H9 (cell line): ENCODE measurements around the gene SH3BP5L. TPM values are rescaled to one million over a fixed set of nuclear protein-coding genes. Genes with fewer than 3 reads are reported as not detected.

Experiments used
- DNase-seq: peaks from one replicate; pipeline ENCODE4 v3.0.0-alpha.2; 2017
- H2AFZ ChIP-seq: one replicate; pipeline ENCODE4 v1.6.1; 2013; ENCODE audit warnings: mild to moderate bottlenecking, low read length, control low read depth, moderate library complexity
- H2AK5ac ChIP-seq: 2 replicates; pipeline ENCODE4 v1.6.1; 2013; ENCODE audit warnings: low read length, control low read depth, mixed read lengths; ENCODE audit not compliant: insufficient read length
- H2BK120ac ChIP-seq: one replicate; pipeline ENCODE4 v1.6.1; 2013; ENCODE audit warnings: low read depth, mild to moderate bottlenecking, low read length, control low read depth, inconsistent platforms; ENCODE audit not compliant: poor library complexity, severe bottlenecking
- H2BK12ac ChIP-seq: 2 replicates; pipeline ENCODE4 v1.6.1; 2013; ENCODE audit warnings: low read length, control low read depth, mixed read lengths, low read depth; ENCODE audit not compliant: insufficient read length
- H2BK15ac ChIP-seq: 2 replicates; pipeline ENCODE4 v1.6.1; 2013; ENCODE audit warnings: low read depth, low read length, control low read depth
- H2BK20ac ChIP-seq: one replicate; pipeline ENCODE4 v1.6.1; 2013; ENCODE audit warnings: low read depth, mild to moderate bottlenecking, low read length, control low read depth, inconsistent platforms; ENCODE audit not compliant: poor library complexity, severe bottlenecking
- H2BK5ac ChIP-seq: 2 replicates; pipeline ENCODE4 v1.6.1; 2013; ENCODE audit warnings: low read length, control low read depth, mixed read lengths; ENCODE audit not compliant: insufficient read length
- H3K14ac ChIP-seq: 2 replicates; pipeline ENCODE4 v1.6.1; 2013; ENCODE audit warnings: low read length, control low read depth; ENCODE audit not compliant: insufficient read depth
- H3K18ac ChIP-seq: 2 replicates; pipeline ENCODE4 v1.6.1; 2013; ENCODE audit warnings: low read depth, mild to moderate bottlenecking, mixed read lengths, low read length, control low read depth; ENCODE audit not compliant: insufficient read length
- H3K23ac ChIP-seq: 2 replicates; pipeline ENCODE4 v1.6.1; 2013; ENCODE audit warnings: low read length, control low read depth, mixed read lengths, low read depth; ENCODE audit not compliant: insufficient read length
- H3K23me2 ChIP-seq: 2 replicates; pipeline ENCODE4 v1.6.1; 2013; ENCODE audit warnings: low read depth, mild to moderate bottlenecking, mixed read lengths, low read length, control low read depth; ENCODE audit not compliant: insufficient read length, poor library complexity, severe bottlenecking
- H3K27ac ChIP-seq: 2 replicates; pipeline ENCODE4 v1.5.1; 2013; ENCODE audit warnings: low read length, control low read depth, mixed read lengths, low read depth; ENCODE audit not compliant: insufficient read length
- H3K27me3 ChIP-seq: 2 replicates; pipeline ENCODE4 v1.6.1; 2013; ENCODE audit warnings: low read length, control low read depth, inconsistent platforms; ENCODE audit not compliant: insufficient read depth
- H3K4ac ChIP-seq: 2 replicates; pipeline ENCODE4 v1.6.1; 2013; ENCODE audit warnings: low read depth, mild to moderate bottlenecking, control low read depth, inconsistent platforms, low read length, moderate library complexity
- H3K4me1 ChIP-seq: 2 replicates; pipeline ENCODE4 v1.6.1; 2013; ENCODE audit warnings: low read length, control low read depth, inconsistent platforms; ENCODE audit not compliant: insufficient read depth
- H3K4me2 ChIP-seq: 2 replicates; pipeline ENCODE4 v1.6.1; 2013; ENCODE audit warnings: low read length, control low read depth, mixed read lengths; ENCODE audit not compliant: insufficient read length, insufficient read depth
- H3K56ac ChIP-seq: 2 replicates; pipeline ENCODE4 v1.6.1; 2013; ENCODE audit warnings: low read depth, mild to moderate bottlenecking, mixed read lengths, low read length, control low read depth; ENCODE audit not compliant: insufficient read length
- H3K79me1 ChIP-seq: 2 replicates; pipeline ENCODE4 v1.6.1; 2013; ENCODE audit warnings: low read depth, mild to moderate bottlenecking, moderate library complexity, low read length, control low read depth, inconsistent platforms; ENCODE audit not compliant: insufficient read depth, poor library complexity, severe bottlenecking
- H3K79me2 ChIP-seq: 2 replicates; pipeline ENCODE4 v1.6.1; 2013; ENCODE audit warnings: low read length, control low read depth, inconsistent platforms; ENCODE audit not compliant: insufficient read depth
- H3K9ac ChIP-seq: 2 replicates; pipeline ENCODE4 v1.6.1; 2013; ENCODE audit warnings: low read length, control low read depth, mixed read lengths; ENCODE audit not compliant: insufficient read length; ENCODE audit errors: extremely low read depth
- H3K9me3 ChIP-seq: one replicate; pipeline ENCODE4 v1.6.1; 2013; ENCODE audit warnings: low read depth, low read length, inconsistent platforms; ENCODE audit not compliant: control insufficient read depth
- H3T11ph ChIP-seq: one replicate; pipeline ENCODE4 v1.6.1; 2013; ENCODE audit warnings: mild to moderate bottlenecking, low read length, control low read depth, inconsistent platforms
- H4K20me1 ChIP-seq: one replicate; pipeline ENCODE4 v1.6.1; 2013; ENCODE audit not compliant: control insufficient read depth, insufficient read length, insufficient read depth
- H4K5ac ChIP-seq: 2 replicates; pipeline ENCODE4 v1.6.1; 2013; ENCODE audit warnings: low read depth, mild to moderate bottlenecking, mixed read lengths, low read length, control low read depth; ENCODE audit not compliant: insufficient read length
- H4K8ac ChIP-seq: replicated peaks from 2 replicates; pipeline ENCODE4 v1.6.1; 2013; ENCODE audit warnings: low read length, control low read depth, mixed read lengths, low read depth; ENCODE audit not compliant: insufficient read length
- H4K91ac ChIP-seq: 2 replicates; pipeline ENCODE4 v1.6.1; 2013; ENCODE audit warnings: low read depth, mild to moderate bottlenecking, moderate library complexity, mixed read lengths, low read length, control low read depth; ENCODE audit not compliant: insufficient read length
- H3K27ac Mint-ChIP-seq, 3 experiments: 2 replicates in 2 of 3; 3 replicates in 1 of 3; pipeline ENCODE4 v1.8.0; 2020 to 2021; ENCODE audit warnings: mixed read lengths in 3 of 3, mild to moderate bottlenecking in 1 of 3, moderate library complexity in 1 of 3
- H3K27me3 Mint-ChIP-seq: 2 replicates; pipeline ENCODE4 v1.8.0; 2021; ENCODE audit warnings: low read depth, mild to moderate bottlenecking, moderate library complexity, mixed read lengths
- H3K36me3 Mint-ChIP-seq, 3 experiments: 2 replicates in 2 of 3; 3 replicates in 1 of 3; pipeline ENCODE4 v1.8.0; 2020 to 2021; ENCODE audit warnings: low read depth in 3 of 3, mixed read lengths in 3 of 3; ENCODE audit not compliant: insufficient read depth in 1 of 3
- H3K4me1 Mint-ChIP-seq, 2 experiments: 2 replicates each; pipeline ENCODE4 v1.8.0; 2020; ENCODE audit warnings: mixed read lengths in 2 of 2
- H3K4me3 Mint-ChIP-seq, 2 experiments: 2 replicates in 1 of 2; 3 replicates in 1 of 2; pipeline ENCODE4 v1.8.0; 2020 to 2021; ENCODE audit warnings: mild to moderate bottlenecking in 2 of 2, mixed read lengths in 2 of 2, moderate library complexity in 1 of 2
- H3K9me3 Mint-ChIP-seq, 2 experiments: 2 replicates in 1 of 2; 3 replicates in 1 of 2; pipeline ENCODE4 v1.8.0; 2020; ENCODE audit warnings: mild to moderate bottlenecking in 2 of 2, mixed read lengths in 2 of 2, moderate library complexity in 1 of 2
- CTCF ChIP-seq: fragments of 200-600 bp; sonication (generic); conservative IDR thresholded peaks from 3 replicates; pipeline ENCODE4 v1.8.0; 2021; ENCODE audit warnings: antibody characterized with exemption, mild to moderate bottlenecking
- WGBS: extraction: QIAGEN DNeasy Blood & Tissue Kit; methylation state at CpG from one replicate; pipeline ENCODE4 v1.1.7; 2013; ENCODE audit warnings: missing lambda C conversion rate, low lambda C conversion rate, mixed read lengths; ENCODE audit not compliant: insufficient read length; ENCODE audit errors: extremely low coverage; 5-methylcytosine and 5-hydroxymethylcytosine counted together
- total RNA-seq: library from RNA; stranded (reverse); gene quantifications from 2 replicates; pipeline ENCODE4 v1.2.1, GENCODE V29; 2021

Gene SH3BP5L
- total RNA-seq, 1 experiment from 2014 or later: 27.6 TPM

DNA sequence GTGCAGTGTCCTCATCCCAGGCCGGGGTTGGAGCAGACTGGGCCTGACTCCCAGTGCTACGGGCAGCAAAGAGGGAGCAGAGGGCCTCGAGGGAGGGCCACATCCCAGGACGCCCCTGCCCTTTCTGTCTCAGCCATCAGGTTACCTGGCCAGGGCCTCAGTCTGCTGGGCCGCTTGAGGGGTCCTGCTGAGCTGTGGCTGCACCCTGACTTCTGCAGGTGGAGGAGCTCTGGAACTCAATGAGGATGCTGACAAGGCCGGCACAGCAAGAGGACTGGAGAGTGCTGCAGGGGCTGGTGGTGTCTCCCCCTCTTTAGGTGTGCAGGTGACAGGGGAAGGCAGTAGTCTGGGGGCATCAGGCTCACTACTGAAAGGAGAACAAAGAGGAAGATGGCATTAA, 29.9 kb upstream of the SH3BP5L start:
- Histone ChIP-seq H2AFZ (no peak overlapping the region), H3K27ac (no peak overlapping the region), H3K4me1 (no peaks in the 10 kb centered on the region), H3K27me3 (no peaks in the 10 kb centered on the region), H2BK12ac (no peak overlapping the region), H3T11ph (no peak overlapping the region), H3K14ac (no peak overlapping the region), H4K5ac (no peak overlapping the region), H2BK20ac (no peak overlapping the region), H2AK5ac (no peak overlapping the region), H4K20me1 (no peaks in the 10 kb centered on the region), H2BK120ac (no peak overlapping the region), H3K79me2 (no peaks in the 10 kb centered on the region), H2BK5ac (no peak overlapping the region), H3K23me2 (peaks cover 15% of the 10 kb centered on the region), H3K9ac (no peak overlapping the region), H3K79me1 (no peaks in the 10 kb centered on the region), H4K91ac (no peak overlapping the region), H3K23ac (no peak overlapping the region), H3K18ac (no peak overlapping the region), H3K9me3 (no peaks in the 10 kb centered on the region), H3K56ac (no peak overlapping the region), H3K4ac (no peak overlapping the region), H4K8ac (no peak overlapping the region), H2BK15ac (no peak overlapping the region), H3K4me2 (no peak overlapping the region)
- H3K9me3 Mint-ChIP-seq: peaks cover 0 to 2% of the 10 kb centered on the region in 2 experiments; a peak in 2 of 5 replicates
- WGBS: no CpG with 5 or more reads among the region's 6 CpGs
- H3K36me3 Mint-ChIP-seq: peaks cover 0 to 30% (median 26%) of the 10 kb centered on the region in 3 experiments; a peak in 5 of 7 replicates
- no peak for TF ChIP-seq CTCF
- DNase-seq: no peak
- H3K4me3 Mint-ChIP-seq: no peak overlapping the region
- peaks cover 7% of the 10 kb centered on the region for H3K27me3 Mint-ChIP-seq
- peaks cover 10 to 14% of the 10 kb centered on the region in 2 experiments for H3K4me1 Mint-ChIP-seq
- H3K27ac Mint-ChIP-seq: no peak overlapping the region
